Thyroid gland (tissue), 4 donors: ENCODE results near the gene CASP8.

Experiments used
- POLR2A ChIP-seq, 2 donors: fragments of 450-650 bp; IDR thresholded peaks; one replicate each; pipeline ENCODE4 v1.6.1; 2017; ENCODE audit warnings: antibody characterized with exemption in 2 of 2, mild to moderate bottlenecking in 2 of 2, moderate library complexity in 1 of 2
- TF ChIP-seq, protein P1 (sequence below), 6 experiments: fragments of 200-600 bp in 3 of 6; fragments of 450-650 bp in 3 of 6; sonication (generic) in 3 of 6; IDR thresholded peaks; one replicate each; pipeline ENCODE4 v1.5.1; 2016 to 2019; ENCODE audit warnings: antibody characterized with exemption in 6 of 6, mild to moderate bottlenecking in 2 of 6, inconsistent platforms in 1 of 6, moderate library complexity in 1 of 6

DNA sequence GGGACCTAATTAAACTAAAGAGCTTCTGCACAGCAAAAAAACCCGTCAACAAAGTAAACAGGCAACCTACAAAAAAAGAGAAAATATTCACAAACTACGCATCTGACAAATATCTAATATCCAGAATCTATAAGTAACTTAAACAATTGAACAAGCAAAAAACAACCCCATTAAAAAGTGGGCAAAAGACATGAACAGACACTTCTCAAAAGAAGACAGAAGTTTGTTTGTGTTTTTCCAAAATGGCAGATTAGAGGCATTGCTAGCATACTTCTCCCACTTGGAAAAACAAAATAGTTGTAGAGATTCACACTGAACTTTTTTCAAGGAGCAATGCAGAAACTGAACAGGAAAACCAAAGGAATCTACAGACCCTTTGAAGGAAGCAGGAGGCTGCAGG is 59.2 kb downstream of the CASP8 start:
- TF ChIP-seq, protein P1, sequence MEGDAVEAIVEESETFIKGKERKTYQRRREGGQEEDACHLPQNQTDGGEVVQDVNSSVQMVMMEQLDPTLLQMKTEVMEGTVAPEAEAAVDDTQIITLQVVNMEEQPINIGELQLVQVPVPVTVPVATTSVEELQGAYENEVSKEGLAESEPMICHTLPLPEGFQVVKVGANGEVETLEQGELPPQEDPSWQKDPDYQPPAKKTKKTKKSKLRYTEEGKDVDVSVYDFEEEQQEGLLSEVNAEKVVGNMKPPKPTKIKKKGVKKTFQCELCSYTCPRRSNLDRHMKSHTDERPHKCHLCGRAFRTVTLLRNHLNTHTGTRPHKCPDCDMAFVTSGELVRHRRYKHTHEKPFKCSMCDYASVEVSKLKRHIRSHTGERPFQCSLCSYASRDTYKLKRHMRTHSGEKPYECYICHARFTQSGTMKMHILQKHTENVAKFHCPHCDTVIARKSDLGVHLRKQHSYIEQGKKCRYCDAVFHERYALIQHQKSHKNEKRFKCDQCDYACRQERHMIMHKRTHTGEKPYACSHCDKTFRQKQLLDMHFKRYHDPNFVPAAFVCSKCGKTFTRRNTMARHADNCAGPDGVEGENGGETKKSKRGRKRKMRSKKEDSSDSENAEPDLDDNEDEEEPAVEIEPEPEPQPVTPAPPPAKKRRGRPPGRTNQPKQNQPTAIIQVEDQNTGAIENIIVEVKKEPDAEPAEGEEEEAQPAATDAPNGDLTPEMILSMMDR (IDR thresholded peaks at IDR 0.05), result no peak
- TF ChIP-seq POLR2A (IDR thresholded peaks at IDR 0.05), result no peak
